ENCODE results near the gene PELO.

PELO gene

GRCh38 chr5:52831786-52832511 is 44.2 kb downstream of the PELO start:
- DNase-seq, result no peak

- DNase-seq, result no peak
These were observed 46.6 kb downstream of the PELO start for GRCh38 chr5:52834320-52834719.

- DNase-seq, result no peak
These were observed 49.4 kb downstream of the PELO start for GRCh38 chr5:52837068-52837467.

Data from fibroblast of skin of abdomen (primary cell).